A172 (cell line): Measurements from ENCODE around the gene ERO1A. TPM values are rescaled to one million over a fixed set of nuclear protein-coding genes. Genes with fewer than 3 reads are reported as not detected.

Experiments used
- DNase-seq: peaks from one replicate; pipeline ENCODE4 v3.0.0-alpha.2; 2015; ENCODE audit warnings: low spot score
- total RNA-seq: library from RNA; depleted of rRNA; stranded (reverse); fragments of >200 nt; shearing (Covaris generic); gene quantifications from 2 replicates; pipeline ENCODE4 v1.2.3, GENCODE V29; 2014; rRNA removed

Gene ERO1A
- total RNA-seq, 1 experiment from 2014 or later: 49.2 TPM

DNA sequence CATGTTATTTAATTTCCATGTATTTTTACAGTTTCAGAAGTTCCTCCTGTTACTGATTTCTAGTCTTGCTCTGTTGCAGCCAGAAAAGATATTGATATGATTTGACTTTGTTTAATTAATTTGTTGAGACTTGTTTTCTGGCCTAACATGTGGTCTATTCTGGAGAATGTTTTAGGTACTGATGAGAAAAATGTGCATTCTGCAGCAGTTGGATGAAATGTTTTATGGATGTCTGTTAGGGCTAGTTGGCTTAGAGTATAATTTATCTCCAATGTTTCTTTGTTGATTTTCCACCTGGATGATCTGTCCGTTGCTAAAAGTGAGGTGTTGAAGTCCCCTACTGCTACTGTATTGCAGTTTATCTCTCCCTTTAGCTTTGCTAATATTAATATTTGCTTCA is 88.3 kb downstream of the ERO1A start:
- no peak for DNase-seq

GRCh38 chr14:52602131-52602530 is 93.2 kb downstream of the ERO1A start:
- DNase-seq: no peak

DNA sequence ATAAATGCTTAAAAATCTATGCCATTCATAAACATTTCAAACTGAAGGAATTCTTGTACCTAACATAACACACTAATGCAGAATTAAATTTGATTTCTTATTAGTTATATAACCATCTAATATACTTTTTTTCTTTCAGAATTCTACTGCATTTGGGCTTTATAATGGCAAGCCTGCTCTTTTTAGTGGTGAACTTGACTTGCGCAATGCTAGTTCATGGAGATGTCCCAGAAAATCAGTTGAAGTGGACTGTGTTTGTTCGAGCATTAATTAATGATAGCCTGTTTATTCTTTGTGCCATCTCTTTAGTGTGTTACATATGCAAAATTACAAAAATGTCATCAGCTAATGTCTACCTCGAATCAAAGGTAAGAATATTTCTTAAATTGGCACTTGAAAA is 95.4 kb downstream of the ERO1A start:
- DNase-seq: no peak

GRCh38 chr14:52598568-52598967 is 96.8 kb downstream of the ERO1A start:
- DNase-seq: no peak

GRCh38 chr14:52596861-52597260 is 98.5 kb downstream of the ERO1A start:
- peak; percentile 2 for DNase-seq

DNA sequence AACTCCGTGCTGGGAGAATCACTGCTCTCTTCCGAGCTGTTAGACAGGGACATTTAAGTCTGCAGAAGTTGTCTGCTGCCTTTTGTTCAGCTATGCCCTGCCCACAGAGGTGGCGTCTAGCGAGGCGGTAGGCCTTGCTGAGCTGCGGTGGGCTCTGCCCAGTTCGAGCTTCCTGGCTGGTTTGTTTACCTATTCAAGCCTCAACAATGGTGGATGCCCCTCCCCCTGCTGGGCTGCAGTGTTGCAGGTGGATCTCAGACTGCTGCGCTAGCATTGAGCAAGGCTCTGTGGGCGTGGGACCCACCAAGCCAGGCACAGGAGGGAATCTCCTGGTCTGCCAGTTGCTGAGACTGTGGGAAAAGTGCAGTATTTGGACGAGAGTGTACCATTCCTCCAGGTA is 99.0 kb downstream of the ERO1A start:
- no peak for DNase-seq

DNA sequence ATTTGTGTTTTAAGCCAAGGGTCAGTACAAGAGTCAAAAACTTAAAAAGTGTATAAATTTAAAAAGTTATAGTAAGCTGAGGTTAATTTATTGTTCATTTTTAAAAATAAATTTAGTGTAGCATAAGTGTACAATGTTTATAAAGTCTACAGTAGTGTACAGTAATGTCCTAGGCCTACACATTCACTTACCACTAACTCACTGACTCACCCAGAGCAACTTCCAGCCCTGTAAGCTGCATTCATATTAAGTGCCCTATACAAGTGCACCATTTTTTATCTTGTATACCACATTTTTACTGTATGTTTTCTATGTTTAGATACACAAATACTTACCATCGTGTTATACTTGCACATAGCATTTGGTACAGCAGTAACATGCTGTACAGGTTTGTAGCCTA is 105.0 kb downstream of the ERO1A start:
- no peak for DNase-seq

Other genes starting within 250 kb of the ERO1A start
- gene TXNDC16, start 143.1 kb downstream of the ERO1A start, total RNA-seq: 4.5 and 5.4 TPM in 2 replicates
- gene GPR137C, start 142.7 kb downstream of the ERO1A start, total RNA-seq: 0.76 and 0.91 TPM in 2 replicates
- gene PSMC6, start 11.6 kb upstream of the ERO1A start, total RNA-seq: 150 and 171 TPM in 2 replicates
- gene STYX, start 34.6 kb upstream of the ERO1A start, total RNA-seq: 12.3 and 12.7 TPM in 2 replicates
- 21.3 and 78.2 TPM in 2 replicates for gene GNPNAT1, start 96.0 kb upstream of the ERO1A start, total RNA-seq